Smooth muscle cell (in vitro differentiated cells): ENCODE results near the gene PNPO. TPM values are rescaled to one million over a fixed set of nuclear protein-coding genes. Genes with fewer than 3 reads are reported as not detected.

ENCODE experiments used
- DNase-seq: peaks from one replicate; lab custom pipeline; 2025; ENCODE audit not compliant: unreplicated experiment; lab: John Stamatoyannopoulos, UW
- H2AFZ ChIP-seq: fragments of 200-600 bp; sonication (generic); 2 replicates; pipeline ENCODE4 v1.6.0; 2016; ENCODE audit warnings: antibody characterized with exemption, low read depth, mild to moderate bottlenecking
- H3F3A ChIP-seq: fragments of 200-600 bp; sonication (generic); 2 replicates; pipeline ENCODE4 v1.6.0; 2017; ENCODE audit warnings: antibody characterized with exemption, low read depth
- H3K27ac ChIP-seq: fragments of 200-600 bp; sonication (generic); 2 replicates; pipeline ENCODE4 v1.5.1; 2016; ENCODE audit warnings: low read depth, mild to moderate bottlenecking
- H3K27me3 ChIP-seq: fragments of 200-600 bp; sonication (generic); 2 replicates; pipeline ENCODE4 v1.6.1; 2016; ENCODE audit warnings: low read depth, mild to moderate bottlenecking
- H3K36me3 ChIP-seq: fragments of 200-600 bp; sonication (generic); 2 replicates; pipeline ENCODE4 v1.5.1; 2016; ENCODE audit warnings: low read depth
- H3K4me1 ChIP-seq: fragments of 200-600 bp; sonication (generic); 2 replicates; pipeline ENCODE4 v1.5.1; 2016; ENCODE audit warnings: low read depth
- H3K4me2 ChIP-seq: fragments of 200-600 bp; sonication (generic); 2 replicates; pipeline ENCODE4 v1.6.0; 2016; ENCODE audit warnings: mild to moderate bottlenecking
- H3K4me3 ChIP-seq: fragments of 200-600 bp; sonication (generic); 2 replicates; pipeline ENCODE4 v1.5.1; 2016; ENCODE audit warnings: mild to moderate bottlenecking
- H3K79me2 ChIP-seq: fragments of 200-600 bp; sonication (generic); 2 replicates; pipeline ENCODE4 v1.6.0; 2016; ENCODE audit warnings: low read depth, mild to moderate bottlenecking
- H3K9ac ChIP-seq: fragments of 200-600 bp; sonication (generic); 2 replicates; pipeline ENCODE4 v1.6.0; 2016; ENCODE audit warnings: low read depth
- H3K9me3 ChIP-seq: fragments of 200-600 bp; sonication (generic); replicated peaks from 2 replicates; pipeline ENCODE4 v1.5.1; 2016; ENCODE audit warnings: low read depth
- H4K20me1 ChIP-seq: fragments of 200-600 bp; sonication (generic); 2 replicates; pipeline ENCODE4 v1.6.0; 2016; ENCODE audit warnings: low read depth
- CTCF ChIP-seq: fragments of 200-600 bp; sonication (generic); IDR thresholded peaks from 2 replicates; pipeline ENCODE4 v1.5.1; 2017; ENCODE audit warnings: borderline replicate concordance, mild to moderate bottlenecking, antibody characterized with exemption; ENCODE audit not compliant: insufficient read depth, poor library complexity, severe bottlenecking
- WGBS: methylation state at CpG from one replicate; pipeline ENCODE4 v1.1.7; 2016; ENCODE audit warnings: low lambda C conversion rate; 5-methylcytosine and 5-hydroxymethylcytosine counted together
- polyA plus RNA-seq: library from polyadenylated mRNA; unstranded; fragments of >200 nt; fragmentation: Nextera tagmentation; extraction: Ambion mirVana; gene quantifications from 2 replicates; pipeline ENCODE4 v1.2.1, GENCODE V29; 2016
- total RNA-seq: library from RNA; depleted of rRNA; stranded (reverse); fragments of >200 nt; gene quantifications from 2 replicates; pipeline ENCODE4 v1.2.3, GENCODE V29; 2014

Gene PNPO
- total and polyA plus RNA-seq, 2 experiments from 2014 or later = 5.2 to 9.3 TPM

- Histone ChIP-seq H3K27me3 (no peaks in the 10 kb centered on the region), H3K4me2 (no peak overlapping the region), H3K4me1 (peaks cover 18% of the 10 kb centered on the region), H3K9me3 (no peaks in the 10 kb centered on the region), H3K79me2 (peaks cover 20% of the 10 kb centered on the region), H3F3A (no peaks in the 10 kb centered on the region), H4K20me1 (no peaks in the 10 kb centered on the region), H3K36me3 (no peaks in the 10 kb centered on the region), H3K4me3 (no peak overlapping the region), H2AFZ (no peak overlapping the region), H3K9ac (no peak overlapping the region), H3K27ac (no peak overlapping the region)
- no peak for DNase-seq
- no peak for TF ChIP-seq CTCF
Observed at GRCh38 chr17:47898241-47898640, 43.1 kb upstream of the PNPO start.

GRCh38 chr17:47899643-47900042 is 41.7 kb upstream of the PNPO start:
- Histone ChIP-seq H3K4me3 (no peak overlapping the region), H3K27ac (no peak overlapping the region), H3K27me3 (no peaks in the 10 kb centered on the region), H4K20me1 (no peaks in the 10 kb centered on the region), H3K9ac (no peak overlapping the region), H2AFZ (no peak overlapping the region), H3K4me2 (no peak overlapping the region), H3F3A (no peaks in the 10 kb centered on the region), H3K36me3 (no peaks in the 10 kb centered on the region), H3K9me3 (no peaks in the 10 kb centered on the region), H3K79me2 (peaks cover 20% of the 10 kb centered on the region), H3K4me1 (peaks cover 16% of the 10 kb centered on the region)
- TF ChIP-seq CTCF = no peak
- 88% methylated on average over 5 of the region's 5 CpGs for WGBS
- no peak for DNase-seq

GRCh38 chr17:47901423-47901822 is 39.9 kb upstream of the PNPO start:
- Histone ChIP-seq H3K27ac (no peak overlapping the region), H3K36me3 (no peaks in the 10 kb centered on the region), H4K20me1 (peaks cover 3% of the 10 kb centered on the region), H3K4me3 (no peak overlapping the region), H3K4me1 (peaks cover 17% of the 10 kb centered on the region), H3K79me2 (peaks cover 20% of the 10 kb centered on the region), H3K4me2 (no peak overlapping the region), H2AFZ (no peak overlapping the region), H3K27me3 (no peaks in the 10 kb centered on the region), H3F3A (no peaks in the 10 kb centered on the region), H3K9me3 (no peaks in the 10 kb centered on the region), H3K9ac (no peak overlapping the region)
- 78% methylated on average over 7 of the region's 7 CpGs for WGBS
- TF ChIP-seq CTCF = no peak
- DNase-seq = no peak

- peaks cover 3% of the 10 kb centered on the region for H4K20me1 ChIP-seq
- TF ChIP-seq CTCF = no peak
- DNase-seq = no peak
- no peaks in the 10 kb centered on the region for H3F3A ChIP-seq
- H3K27ac ChIP-seq = no peak overlapping the region
- WGBS = 71% methylated on average over 4 of the region's 4 CpGs
- no peak overlapping the region for H3K9ac ChIP-seq
- H3K79me2 ChIP-seq = peaks cover 18% of the 10 kb centered on the region
- H3K4me3 ChIP-seq = no peak overlapping the region
- peaks cover 13% of the 10 kb centered on the region for H3K4me1 ChIP-seq
- H3K9me3 ChIP-seq = no peaks in the 10 kb centered on the region
- H3K27me3 ChIP-seq = no peaks in the 10 kb centered on the region
- H3K36me3 ChIP-seq = no peaks in the 10 kb centered on the region
- H3K4me2 ChIP-seq = no peak overlapping the region
- no peak overlapping the region for H2AFZ ChIP-seq
Observed at GRCh38 chr17:47902039-47902744, 39.2 kb upstream of the PNPO start.
